GM03348 (cell line): ENCODE results near the gene TSHR.

Source experiments
- DNase-seq: peaks from one replicate; pipeline ENCODE4 v3.0.0; 2012; ENCODE audit warnings: low spot score

TSHR gene

DNA sequence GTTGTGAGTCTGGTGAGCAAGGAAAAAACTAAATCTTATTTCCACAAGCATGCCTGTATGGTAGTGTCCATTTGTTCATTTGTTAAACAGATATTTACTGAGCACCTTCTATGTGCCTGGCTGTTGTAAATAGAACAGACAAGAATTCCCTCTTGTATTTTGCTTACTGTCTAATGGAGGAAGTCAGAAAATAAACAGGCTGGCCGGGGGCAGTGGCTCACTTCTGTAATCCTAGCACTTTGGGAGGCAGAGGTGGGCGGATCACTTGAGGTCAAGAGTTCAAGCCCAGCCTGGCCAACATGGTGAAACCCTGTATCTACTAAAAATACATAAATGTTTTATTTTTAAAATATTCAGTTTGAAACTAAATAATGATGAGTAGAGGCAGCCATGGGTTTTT lies 186.0 kb downstream of the TSHR start:
- DNase-seq: no peak

DNA sequence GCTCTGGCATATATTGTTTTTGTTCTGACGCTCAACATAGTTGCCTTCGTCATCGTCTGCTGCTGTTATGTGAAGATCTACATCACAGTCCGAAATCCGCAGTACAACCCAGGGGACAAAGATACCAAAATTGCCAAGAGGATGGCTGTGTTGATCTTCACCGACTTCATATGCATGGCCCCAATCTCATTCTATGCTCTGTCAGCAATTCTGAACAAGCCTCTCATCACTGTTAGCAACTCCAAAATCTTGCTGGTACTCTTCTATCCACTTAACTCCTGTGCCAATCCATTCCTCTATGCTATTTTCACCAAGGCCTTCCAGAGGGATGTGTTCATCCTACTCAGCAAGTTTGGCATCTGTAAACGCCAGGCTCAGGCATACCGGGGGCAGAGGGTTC lies 188.4 kb downstream of the TSHR start:
- no peak for DNase-seq

DNA sequence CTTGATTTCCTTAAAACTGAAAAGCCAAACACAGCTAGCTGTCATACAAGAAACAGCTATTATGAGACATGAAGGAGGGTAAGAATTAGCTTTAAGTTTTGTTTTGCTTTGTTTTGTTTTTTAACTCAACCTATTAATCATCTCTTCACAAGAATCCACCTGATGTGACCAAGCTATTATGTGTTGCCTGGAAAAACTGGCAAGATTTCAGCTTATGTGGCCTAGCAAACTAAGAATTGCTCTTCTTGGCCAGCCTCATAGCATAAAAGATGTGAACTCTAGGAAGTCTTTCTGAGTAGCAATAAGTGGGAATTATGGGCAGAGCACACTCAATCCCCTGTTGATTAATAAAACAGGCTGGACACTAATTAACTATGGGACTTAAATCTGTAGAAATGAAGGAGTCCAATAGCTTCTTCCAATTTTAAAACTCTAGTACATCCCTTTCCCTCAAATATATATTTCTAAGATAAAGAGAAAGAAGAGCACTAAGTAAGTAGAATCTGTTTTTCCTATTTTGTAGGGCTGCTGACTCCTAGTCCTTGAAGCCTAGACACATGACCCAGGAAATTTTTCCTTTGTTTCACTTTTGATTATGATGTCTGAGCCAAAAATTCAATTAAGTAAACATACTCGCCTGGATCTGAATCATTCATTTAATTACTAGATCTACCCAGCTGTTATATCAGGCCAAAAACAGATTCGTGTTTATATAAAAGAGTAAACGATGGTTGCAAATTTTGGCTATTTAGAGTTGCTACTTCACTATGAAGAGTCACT lies 189.6 kb downstream of the TSHR start:
- DNase-seq: no peak

DNA sequence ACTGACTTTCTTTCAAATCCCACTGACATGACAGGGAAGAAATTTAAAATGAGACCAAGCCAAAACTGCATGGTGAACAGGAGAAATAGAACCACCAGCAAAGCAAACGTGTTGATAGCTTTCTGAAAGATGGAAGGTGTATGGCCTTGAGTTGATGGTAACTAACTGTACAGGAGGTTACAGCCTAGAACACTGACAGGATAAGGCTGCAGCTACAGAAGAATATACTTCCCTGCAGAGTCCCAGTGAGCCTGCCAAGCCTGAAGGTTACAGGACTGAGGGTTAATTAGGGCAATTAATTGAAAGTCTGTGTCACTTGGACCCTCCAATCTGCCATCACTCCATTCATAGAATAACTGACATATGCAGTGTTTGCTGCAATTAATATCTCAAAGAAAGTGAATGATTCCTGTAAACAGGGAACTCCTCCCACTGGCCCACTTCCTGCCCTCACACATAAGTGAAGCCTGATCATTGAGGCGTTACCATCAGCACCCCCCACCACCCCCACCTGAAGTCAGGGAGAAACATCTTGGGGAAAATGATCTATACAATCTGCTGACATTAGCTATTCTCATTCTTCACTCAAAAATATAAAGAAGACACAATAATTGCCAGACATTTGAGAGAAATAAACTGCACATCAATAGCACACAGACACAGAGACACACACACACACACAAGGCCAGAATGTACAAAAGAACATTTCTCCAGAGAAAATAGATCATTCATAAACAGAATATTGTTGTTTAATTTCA lies 191.9 kb downstream of the TSHR start:
- DNase-seq: no peak

GRCh38 chr14:81148635-81149034 lies 193.2 kb downstream of the TSHR start:
- DNase-seq: no peak

- DNase-seq: no peak
These were observed 197.8 kb downstream of the TSHR start for GRCh38 chr14:81153187-81153586.

- DNase-seq: no peak
These were observed 202.0 kb downstream of the TSHR start for GRCh38 chr14:81157431-81157830.

DNA sequence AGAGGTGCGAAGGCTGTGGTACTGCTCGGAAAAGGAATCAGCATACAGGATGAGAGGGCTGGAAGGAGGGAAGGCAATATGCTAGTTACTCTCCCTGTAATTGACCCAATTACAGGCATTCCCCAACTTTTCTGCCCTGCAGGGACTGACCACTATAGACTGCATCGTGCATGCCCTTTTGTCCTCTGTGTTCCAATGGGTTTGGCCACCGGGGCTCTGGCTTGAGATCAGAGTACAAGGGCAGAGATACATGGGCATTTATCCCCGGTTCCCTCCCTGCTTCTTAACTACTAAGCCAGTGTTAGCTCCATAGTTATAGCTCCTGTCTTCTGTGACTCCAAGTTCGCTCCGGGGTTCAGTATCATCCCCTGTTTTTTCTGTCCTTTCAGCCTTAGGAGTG lies 205.7 kb downstream of the TSHR start:
- no peak for DNase-seq

DNA sequence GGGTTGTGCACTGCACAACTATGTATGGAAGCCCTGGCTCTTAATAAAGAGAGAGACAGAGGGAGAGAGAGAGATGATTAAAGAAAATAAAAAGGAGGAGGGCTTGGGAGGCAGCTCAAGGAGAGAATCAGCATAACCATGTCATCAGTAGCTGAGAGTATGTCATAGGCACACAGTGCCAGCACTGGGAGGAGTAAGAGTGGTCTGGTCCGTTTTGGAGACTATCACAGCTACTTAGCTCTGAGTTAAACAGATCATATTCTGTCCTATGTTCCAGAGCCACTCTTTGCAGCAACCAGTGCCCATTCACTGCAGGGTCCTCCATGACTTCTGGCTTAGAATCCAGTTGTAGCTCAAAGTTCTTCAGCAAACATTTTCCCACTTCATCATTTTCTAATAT lies 206.3 kb downstream of the TSHR start:
- DNase-seq: no peak

DNA sequence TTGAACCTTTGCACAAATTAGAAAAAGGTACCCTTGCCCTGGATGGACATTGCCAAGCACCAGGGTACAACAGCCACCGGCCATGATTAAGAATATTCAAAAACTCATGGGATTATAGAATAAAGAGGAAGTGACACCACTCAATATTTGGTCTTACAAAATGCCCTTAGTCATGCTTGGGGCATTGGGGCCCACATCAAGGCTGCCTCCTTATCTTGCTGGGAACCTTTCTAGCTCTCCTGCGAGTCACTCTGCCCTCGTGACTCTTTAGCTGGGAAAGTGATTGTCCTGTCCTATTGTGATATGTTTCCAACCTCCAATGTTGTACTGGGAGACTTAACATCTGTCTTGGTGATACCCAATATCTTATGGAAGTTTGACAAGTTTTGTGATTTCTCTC lies 207.5 kb downstream of the TSHR start:
- DNase-seq: no peak

DNA sequence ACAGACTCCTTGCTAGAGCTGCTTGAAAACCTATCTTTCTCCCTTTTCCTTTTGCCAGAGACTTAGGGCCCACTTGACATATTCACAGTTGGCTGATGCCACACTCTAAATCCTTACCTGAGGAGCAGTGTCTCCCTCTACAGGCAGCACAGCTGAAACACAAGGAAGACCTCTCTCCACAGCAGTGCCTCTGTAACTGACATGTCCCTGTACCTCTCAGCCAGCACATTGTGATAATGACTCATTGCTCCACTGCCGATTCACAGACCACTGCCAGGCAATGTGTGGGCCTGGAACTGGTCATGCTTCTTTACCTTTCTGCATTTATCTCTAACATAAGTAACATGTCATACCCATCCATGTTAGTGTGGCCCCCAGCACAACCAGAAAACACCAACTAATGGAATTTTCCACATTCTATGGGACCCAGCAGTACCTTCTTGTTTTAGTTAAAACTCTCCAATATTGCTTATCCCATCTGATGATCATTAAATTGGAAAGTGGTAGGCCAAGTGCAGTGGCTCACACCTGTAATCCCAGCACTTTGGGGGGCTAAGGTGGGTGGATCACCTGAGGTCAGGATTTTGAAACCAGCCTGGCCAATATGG lies 208.8 kb downstream of the TSHR start:
- peak; percentile 57 for DNase-seq

DNA sequence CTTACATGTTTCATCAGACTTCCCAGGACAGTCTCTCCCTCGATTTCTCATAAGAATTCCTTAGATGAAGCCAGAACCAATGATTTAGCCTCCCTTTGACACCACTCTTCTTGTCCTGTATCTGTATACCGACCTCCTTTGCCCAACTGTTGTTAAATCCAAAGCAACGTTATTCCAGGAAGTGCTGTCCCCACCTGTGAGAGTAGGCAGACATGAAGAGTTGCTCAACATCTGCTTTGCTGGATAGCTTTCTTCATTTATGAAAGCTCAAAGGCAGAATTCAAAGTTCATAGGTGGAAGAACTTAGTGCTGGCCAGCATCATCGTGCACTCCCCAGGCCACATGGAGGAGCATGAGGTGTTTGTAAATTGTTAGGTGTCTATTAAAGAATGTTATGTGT lies 209.8 kb downstream of the TSHR start:
- DNase-seq: no peak

GRCh38 chr14:81166121-81166520 lies 210.7 kb downstream of the TSHR start:
- no peak for DNase-seq

GRCh38 chr14:81169267-81169666 lies 213.8 kb downstream of the TSHR start:
- DNase-seq: no peak

- DNase-seq: peak; percentile 44
These were observed 214.3 kb downstream of the TSHR start for GRCh38 chr14:81169711-81170103.

- DNase-seq: peak; percentile 95
These were observed 214.8 kb downstream of the TSHR start for GRCh38 chr14:81170104-81170828.

DNA sequence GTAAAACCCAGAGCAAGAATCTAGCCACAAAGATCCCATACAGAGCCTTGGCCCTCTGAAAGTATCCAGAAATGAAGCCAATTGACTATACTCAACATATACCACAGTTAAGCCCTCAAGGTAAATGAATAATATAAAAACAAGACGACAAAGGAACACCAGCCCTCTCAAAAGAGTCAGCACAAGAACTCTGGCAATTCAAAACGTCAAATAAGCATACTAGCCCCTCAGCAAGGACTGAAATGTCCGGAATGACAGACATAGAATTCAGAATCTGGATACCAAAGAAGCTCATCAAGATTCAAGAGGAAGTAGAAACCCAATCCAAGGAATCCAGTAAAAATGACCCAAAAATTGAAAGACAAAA lies 215.4 kb downstream of the TSHR start:
- no peak for DNase-seq

DNA sequence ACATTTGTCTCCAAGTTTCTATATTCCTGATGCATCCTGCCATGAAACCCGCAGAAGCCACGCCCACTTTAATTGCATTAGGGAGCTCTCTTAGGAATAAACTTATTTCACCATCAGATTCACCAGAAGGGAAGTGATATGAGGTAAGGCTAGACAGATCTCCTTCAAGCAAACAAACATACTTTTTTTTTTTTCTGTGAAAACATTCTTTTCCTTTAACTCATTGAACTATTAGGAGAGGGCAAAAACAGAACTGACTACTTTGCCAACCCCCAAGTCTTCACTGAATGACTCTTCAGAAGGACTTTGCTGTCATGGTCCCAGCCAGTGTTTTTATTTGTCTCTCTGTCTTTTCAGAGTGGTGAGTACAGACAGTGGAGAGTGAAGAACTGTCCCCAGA lies 216.9 kb downstream of the TSHR start:
- no peak for DNase-seq

GRCh38 chr14:81172881-81173280 lies 217.5 kb downstream of the TSHR start:
- DNase-seq: no peak

DNA sequence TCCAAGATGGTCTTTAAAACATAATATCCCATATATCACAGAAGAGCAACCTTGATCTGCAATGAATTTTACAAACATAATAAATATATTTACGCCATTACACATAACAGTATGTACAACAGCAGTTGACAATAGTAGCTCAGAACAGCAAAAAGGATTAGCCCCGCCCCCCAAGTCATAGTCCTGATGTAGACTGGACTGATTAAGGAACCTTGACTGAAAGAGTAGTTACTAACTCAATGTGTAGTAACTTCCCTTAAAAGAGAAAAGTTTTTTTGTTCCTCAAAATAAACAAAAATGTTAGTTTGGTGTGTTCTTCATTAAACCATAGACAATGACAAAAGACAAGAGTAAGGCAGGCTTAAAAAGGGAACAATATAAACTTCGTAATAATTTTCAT lies 220.8 kb downstream of the TSHR start:
- DNase-seq: no peak

GRCh38 chr14:81177225-81177624 lies 221.8 kb downstream of the TSHR start:
- no peak for DNase-seq

GRCh38 chr14:81178063-81178462 lies 222.6 kb downstream of the TSHR start:
- no peak for DNase-seq

DNA sequence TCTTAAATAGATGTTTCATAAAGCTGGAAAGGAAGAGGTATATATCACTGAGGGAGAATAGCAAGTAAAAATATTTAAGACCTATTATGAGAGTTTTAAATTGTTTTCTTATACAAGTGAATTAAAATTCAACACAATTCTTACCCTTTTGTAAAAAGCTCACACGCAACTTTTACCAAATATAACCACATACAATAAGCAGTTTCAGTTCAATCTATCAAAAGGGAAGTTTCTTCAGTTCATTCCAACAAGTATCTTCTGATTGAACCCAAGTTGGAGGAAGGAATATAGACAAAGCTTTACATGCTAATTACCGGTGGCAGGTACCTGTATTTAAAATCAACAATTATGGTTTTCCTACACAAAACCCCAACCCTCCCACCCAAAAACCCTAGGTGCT lies 224.2 kb downstream of the TSHR start:
- no peak for DNase-seq
